ENCODE measurements around the gene ADORA2A.
A peak's percentile ranks its signal among the peaks of the same experiment; 100 is the strongest.

ADORA2A gene

DNA sequence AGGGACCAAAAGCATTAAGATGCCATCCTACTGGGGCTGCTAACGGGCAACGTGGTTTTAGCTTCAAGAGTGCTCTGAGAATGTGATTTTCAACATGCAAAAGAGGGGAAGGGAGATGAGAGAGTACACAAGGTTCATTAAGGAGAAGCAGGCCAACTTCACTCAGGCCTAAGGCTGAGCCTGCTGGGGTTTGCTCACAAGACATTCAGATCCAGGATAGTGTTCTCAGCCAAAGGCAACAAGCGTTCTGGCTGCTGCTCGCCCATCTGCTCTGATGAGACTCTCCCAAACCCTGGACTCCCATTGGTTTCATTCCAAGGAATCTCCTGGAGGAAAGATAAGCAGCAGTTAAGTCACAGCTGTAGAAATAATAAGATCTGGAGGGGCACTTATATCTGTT, 44.2 kb downstream of the ADORA2A start:
- Histone ChIP-seq H3K9me2 (replicated peaks; ENCODE audit: control insufficient read depth, low read length) (no peaks in the 10 kb centered on the region), H3K4me2 (ENCODE audit: low read length) (no peak overlapping the region), H3K36me3 (ENCODE audit: control insufficient read depth, low read length) (no peaks in the 10 kb centered on the region), H3K4me3 (ENCODE audit: low read length) (no peak overlapping the region), H3K27ac (ENCODE audit: low read depth, low read length) (no peak overlapping the region), H4K20me1 (ENCODE audit: control insufficient read depth, insufficient read depth, low read depth, low read length) (no peaks in the 10 kb centered on the region), H3K79me2 (ENCODE audit: control insufficient read depth, low read length) (no peaks in the 10 kb centered on the region), H3K4me1 (ENCODE audit: control insufficient read depth, low read length) (peaks cover 31% of the 10 kb centered on the region), H3K9me3 (ENCODE audit: control insufficient read depth, insufficient read depth, low read length) (no peaks in the 10 kb centered on the region), H3K27me3 (ENCODE audit: control insufficient read depth, low read length) (no peaks in the 10 kb centered on the region), H3F3A (ENCODE audit: control insufficient read depth, insufficient read depth) (0 out of 2 replicates have a peak, but pooled peaks cover 3% of the 10 kb centered on the region)
- TF ChIP-seq EZH2phosphoT487 (IDR thresholded peaks at IDR 0.05; ENCODE audit: borderline replicate concordance, low read length): no peak
- no peak for TF ChIP-seq CTCF (IDR thresholded peaks at IDR 0.05; ENCODE audit: low read depth, low read length, poor library complexity, severe bottlenecking)

- Histone ChIP-seq H3K4me3 (ENCODE audit: low read length) (no peak overlapping the region), H3K79me2 (ENCODE audit: control insufficient read depth, low read length) (no peaks in the 10 kb centered on the region), H3F3A (ENCODE audit: control insufficient read depth, insufficient read depth) (no peaks in the 10 kb centered on the region), H3K27ac (ENCODE audit: low read depth, low read length) (no peak overlapping the region), H3K27me3 (ENCODE audit: control insufficient read depth, low read length) (no peaks in the 10 kb centered on the region), H3K9me3 (ENCODE audit: control insufficient read depth, insufficient read depth, low read length) (no peaks in the 10 kb centered on the region), H3K4me2 (ENCODE audit: low read length) (peak overlapping the region; percentile 4; the same call in 1 of the 2 replicates), H3K4me1 (ENCODE audit: control insufficient read depth, low read length) (peaks cover 17% of the 10 kb centered on the region), H3K36me3 (ENCODE audit: control insufficient read depth, low read length) (no peaks in the 10 kb centered on the region), H4K20me1 (ENCODE audit: control insufficient read depth, insufficient read depth, low read depth, low read length) (no peaks in the 10 kb centered on the region), H3K9me2 (replicated peaks; ENCODE audit: control insufficient read depth, low read length) (no peaks in the 10 kb centered on the region)
- TF ChIP-seq EZH2phosphoT487 (IDR thresholded peaks at IDR 0.05; ENCODE audit: borderline replicate concordance, low read length): no peak
- no peak for TF ChIP-seq CTCF (IDR thresholded peaks at IDR 0.05; ENCODE audit: low read depth, low read length, poor library complexity, severe bottlenecking)
Measured at GRCh38 chr22:24473284-24473683, 45.9 kb downstream of the ADORA2A start.

DNA sequence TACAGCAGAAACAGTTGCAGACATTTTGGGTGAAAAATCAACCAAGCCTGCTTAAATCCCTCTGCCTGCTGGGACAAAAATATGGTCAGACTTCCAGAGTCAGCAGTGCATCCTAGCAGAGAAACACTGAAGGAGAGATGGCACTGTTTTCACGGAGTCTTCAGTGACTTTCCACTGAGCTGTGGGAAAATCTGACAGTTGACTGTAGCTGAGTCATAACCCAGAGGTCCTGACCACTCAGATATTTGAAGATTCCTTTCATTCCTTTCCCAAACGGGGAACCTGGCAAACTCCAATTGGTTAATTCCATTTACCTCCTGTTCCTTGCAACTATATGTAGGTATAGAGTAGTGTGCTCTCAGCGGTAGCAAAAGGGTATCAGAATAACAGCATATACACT, 46.8 kb downstream of the ADORA2A start:
- peak overlapping the region; percentile 4; the same call in 1 of the 2 replicates for H3K4me2 ChIP-seq (ENCODE audit: low read length)
- no peaks in the 10 kb centered on the region for H3K9me3 ChIP-seq (ENCODE audit: control insufficient read depth, insufficient read depth, low read length)
- H3K79me2 ChIP-seq (ENCODE audit: control insufficient read depth, low read length): no peaks in the 10 kb centered on the region
- no peaks in the 10 kb centered on the region for H3K9me2 ChIP-seq (replicated peaks; ENCODE audit: control insufficient read depth, low read length)
- no peaks in the 10 kb centered on the region for H3K36me3 ChIP-seq (ENCODE audit: control insufficient read depth, low read length)
- TF ChIP-seq EZH2phosphoT487 (IDR thresholded peaks at IDR 0.05; ENCODE audit: borderline replicate concordance, low read length) (no peak), CTCF (IDR thresholded peaks at IDR 0.05; ENCODE audit: low read depth, low read length, poor library complexity, severe bottlenecking) (no peak)
- no peaks in the 10 kb centered on the region for H3K27me3 ChIP-seq (ENCODE audit: control insufficient read depth, low read length)
- H3K4me3 ChIP-seq (ENCODE audit: low read length): no peak overlapping the region
- H3K4me1 ChIP-seq (ENCODE audit: control insufficient read depth, low read length): peaks cover 17% of the 10 kb centered on the region
- H3F3A ChIP-seq (ENCODE audit: control insufficient read depth, insufficient read depth): no peaks in the 10 kb centered on the region
- no peaks in the 10 kb centered on the region for H4K20me1 ChIP-seq (ENCODE audit: control insufficient read depth, insufficient read depth, low read depth, low read length)
- H3K27ac ChIP-seq (ENCODE audit: low read depth, low read length): no peak overlapping the region
